BJ (cell line): ENCODE data around the gene XYLT1. TPM values are rescaled to one million over a fixed set of nuclear protein-coding genes. Genes with fewer than 3 reads are reported as not detected.

Source experiments
- CTCF ChIA-PET: fragments of 350-600 bp; formaldehyde crosslinking; extraction: SDS; loops from one replicate; lab custom pipeline; 2021; ENCODE audit warnings: antibody characterized with exemption, inconsistent platforms; lab: Yijun Ruan, JAX
- POLR2A ChIA-PET: fragments of 300-600 bp; sonication (Branson Sonifier 250); formaldehyde crosslinking; extraction: SDS; loops from one replicate; lab custom pipeline; 2021; ENCODE audit warnings: antibody characterized with exemption; lab: Charles Lee
- DNase-seq: peaks from one replicate; pipeline ENCODE4 v3.0.0-alpha.2; 2011; ENCODE audit warnings: low read depth
- H3K27me3 ChIP-seq: 2 replicates; pipeline ENCODE4 v1.6.0; 2011; ENCODE audit warnings: low read length; ENCODE audit not compliant: control insufficient read depth, insufficient read depth
- H3K36me3 ChIP-seq: 2 replicates; pipeline ENCODE4 v1.5.1; 2011; ENCODE audit warnings: low read length; ENCODE audit not compliant: control insufficient read depth, insufficient read depth
- H3K4me3 ChIP-seq: 2 replicates; pipeline ENCODE4 v1.5.1; 2011; ENCODE audit warnings: low read depth, mild to moderate bottlenecking, control low read depth, low read length
- CTCF ChIP-seq: IDR thresholded peaks from 2 replicates; pipeline ENCODE4 v1.5.1; 2011; ENCODE audit warnings: low read depth, mild to moderate bottlenecking, control low read depth, inconsistent platforms, low read length, moderate library complexity; ENCODE audit not compliant: insufficient read depth
- polyA plus RNA-seq: library from polyadenylated mRNA; depleted of rRNA; stranded (reverse); fragments of >200 nt; gene quantifications from 2 replicates; pipeline ENCODE4 v1.2.3, GENCODE V29; 2011

Gene XYLT1
- polyA plus RNA-seq, 1 experiment: 15.9 TPM

- CTCF ChIA-PET: interaction anchor here (0.6 to 4.1 kb wide), 10 partner anchors 11 to 315 kb away, joined by 3 to 32 read pairs (median 4); no protein-coding TSS in a partner anchor
These were observed 999 bp downstream of the XYLT1 start for GRCh38 chr16:17469741-17470181.

GRCh38 chr16:17469011-17469740 lies 1.6 kb downstream of the XYLT1 start:
- Histone ChIP-seq H3K4me3 (peak overlapping the region; percentile 73), H3K36me3 (no peaks in the 10 kb centered on the region), H3K27me3 (no peaks in the 10 kb centered on the region)
- CTCF ChIA-PET: interaction anchor here (0.6 to 4.1 kb wide), 21 partner anchors 11 to 608 kb away, joined by 3 to 32 read pairs (median 4); no protein-coding TSS in a partner anchor
- peak; percentile 47 for DNase-seq
- POLR2A ChIA-PET: no interaction called here
- TF ChIP-seq CTCF: no peak

More at GRCh38 chr16:17469741-17470181, 999 bp downstream of the XYLT1 start:
- DNase-seq: no peak
- H3K36me3 ChIP-seq: no peaks in the 10 kb centered on the region
- no peak for TF ChIP-seq CTCF
- POLR2A ChIA-PET: no interaction called here
- no peaks in the 10 kb centered on the region for H3K27me3 ChIP-seq
- peak overlapping the region; percentile 73 for H3K4me3 ChIP-seq

GRCh38 chr16:17468611-17469010 lies 2.1 kb downstream of the XYLT1 start:
- CTCF ChIA-PET: interaction anchor here (0.6 to 4.1 kb wide), 24 partner anchors 10 to 608 kb away, joined by 3 to 32 read pairs (median 4); no protein-coding TSS in a partner anchor
- TF ChIP-seq CTCF: 0 out of 2 replicates have a peak, but pooled peaks have one; percentile 2
- Histone ChIP-seq H3K4me3 (peak overlapping the region; percentile 73), H3K27me3 (no peaks in the 10 kb centered on the region), H3K36me3 (no peaks in the 10 kb centered on the region)
- DNase-seq: no peak
- POLR2A ChIA-PET: no interaction called here

GRCh38 chr16:17467923-17468540 lies 2.7 kb downstream of the XYLT1 start:
- ChIA-PET POLR2A (interaction anchor here (0.7 kb wide), 1 partner anchor 192 kb away, joined by 10 read pairs; no protein-coding TSS in a partner anchor), CTCF (interaction anchor here (0.5 to 4.1 kb wide), 34 partner anchors 9 to 607 kb away, joined by 3 to 32 read pairs (median 4); no protein-coding TSS in a partner anchor)
- peak overlapping the region; percentile 73; the same call in 1 of the 2 replicates for H3K4me3 ChIP-seq
- H3K27me3 ChIP-seq: no peaks in the 10 kb centered on the region
- DNase-seq: no peak
- H3K36me3 ChIP-seq: no peaks in the 10 kb centered on the region
- TF ChIP-seq CTCF: peak; percentile 92

GRCh38 chr16:17466876-17467275 lies 3.9 kb downstream of the XYLT1 start:
- no peak overlapping the region for H3K4me3 ChIP-seq
- ChIA-PET CTCF (interaction anchor here (0.6 to 4.1 kb wide), 19 partner anchors 8 to 606 kb away, joined by 3 to 32 read pairs (median 6); no protein-coding TSS in a partner anchor), POLR2A (interaction anchor here (0.6 kb wide), 1 partner anchor 69 kb away, joined by 18 read pairs; no protein-coding TSS in a partner anchor)
- H3K36me3 ChIP-seq: no peaks in the 10 kb centered on the region
- no peak for TF ChIP-seq CTCF
- DNase-seq: no peak
- H3K27me3 ChIP-seq: no peaks in the 10 kb centered on the region
